Stimulated activated CD4-positive, alpha-beta T cell treated with anti-CD3 and anti-CD28 coated beads, Interleukin-2, amount 100 ng/mL, for 24 hours (primary cell): Measurements from ENCODE around the gene GIPC2.
"Not testable (repeated sequence)": the region's sequence is repeated elsewhere in the genome, so short reads cannot be mapped to it uniquely, and the experiment has no call there.

ENCODE experiments used
- DNase-seq, 2 donors: peaks; one replicate each; pipeline ENCODE4 v3.0.0-alpha.2; 2020

The GIPC2 gene

DNA sequence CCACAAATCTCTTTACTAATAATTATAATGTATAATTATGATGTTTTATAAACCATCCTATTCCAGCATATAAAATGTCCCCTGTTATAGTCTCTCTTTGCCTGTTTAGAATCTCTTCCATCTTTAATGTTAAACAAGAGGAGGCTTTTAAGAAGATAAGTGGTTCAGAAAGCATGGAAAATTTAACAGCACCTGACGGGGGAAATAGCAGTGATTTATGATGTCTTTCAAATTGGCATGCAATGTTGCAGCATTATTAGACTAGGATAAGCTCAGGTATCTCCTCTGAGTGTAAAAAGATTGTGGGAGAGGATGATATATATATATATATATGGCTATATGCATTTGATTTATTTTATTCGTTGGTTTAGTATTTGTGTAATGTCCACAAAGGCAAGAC, 24.4 kb downstream of the GIPC2 start:
- no peak for DNase-seq

DNA sequence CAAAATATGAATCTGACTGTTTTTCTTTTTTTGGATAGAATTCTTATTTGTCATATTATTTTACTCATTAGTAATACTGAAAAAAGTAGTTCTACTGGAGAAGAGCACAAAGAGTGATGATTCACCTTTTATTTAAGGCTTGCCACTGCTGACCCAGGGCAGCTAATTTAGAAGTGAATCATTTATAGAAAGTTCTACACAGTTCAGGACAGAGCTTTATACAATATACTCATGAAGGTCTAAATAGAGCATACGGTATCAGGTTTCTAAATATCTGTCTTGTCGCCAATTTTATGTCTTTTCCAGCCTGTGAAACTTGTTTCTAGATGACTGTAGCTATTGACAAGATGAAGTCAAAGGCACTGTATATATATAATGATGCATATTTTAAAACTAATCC, 25.0 kb downstream of the GIPC2 start:
- DNase-seq, result no peak

DNA sequence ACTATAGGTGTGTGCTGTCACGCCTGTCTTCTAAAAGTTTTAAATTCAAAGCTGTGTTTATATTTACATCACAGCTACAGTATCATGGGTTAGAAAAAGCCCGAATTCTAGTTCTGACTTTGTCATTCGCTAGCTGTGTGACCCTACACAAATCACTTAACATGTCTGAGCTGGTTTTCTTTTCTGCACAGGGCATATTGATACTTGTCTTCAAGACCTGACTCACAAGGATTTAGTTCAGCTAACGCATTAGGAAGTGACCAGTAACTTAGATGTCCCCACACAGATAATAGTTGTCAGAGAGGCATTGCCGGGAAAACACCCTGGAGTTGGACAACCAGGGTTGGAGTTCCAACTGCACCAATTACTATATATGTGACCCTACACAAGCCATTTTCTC, 25.9 kb downstream of the GIPC2 start:
- DNase-seq, result no peak

DNA sequence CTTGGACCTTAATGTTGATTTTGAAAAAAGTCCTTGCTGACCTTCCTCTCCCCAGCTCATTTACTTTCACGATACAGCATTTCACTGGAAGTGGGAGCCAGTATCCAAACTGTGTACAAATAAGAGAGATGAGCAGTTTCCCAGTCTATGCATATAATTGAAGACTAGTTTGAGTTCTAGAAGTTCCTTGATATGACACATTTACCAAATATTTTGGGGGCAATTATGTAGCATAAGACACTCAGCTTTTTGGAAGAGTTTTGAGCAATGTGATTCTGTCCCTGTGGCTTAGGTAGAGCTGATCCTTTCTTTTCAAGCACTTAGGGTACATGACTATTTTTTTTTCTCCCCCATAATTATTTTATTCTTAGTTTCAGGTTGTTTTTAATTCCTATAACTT, 26.4 kb downstream of the GIPC2 start:
- no peak for DNase-seq

DNA sequence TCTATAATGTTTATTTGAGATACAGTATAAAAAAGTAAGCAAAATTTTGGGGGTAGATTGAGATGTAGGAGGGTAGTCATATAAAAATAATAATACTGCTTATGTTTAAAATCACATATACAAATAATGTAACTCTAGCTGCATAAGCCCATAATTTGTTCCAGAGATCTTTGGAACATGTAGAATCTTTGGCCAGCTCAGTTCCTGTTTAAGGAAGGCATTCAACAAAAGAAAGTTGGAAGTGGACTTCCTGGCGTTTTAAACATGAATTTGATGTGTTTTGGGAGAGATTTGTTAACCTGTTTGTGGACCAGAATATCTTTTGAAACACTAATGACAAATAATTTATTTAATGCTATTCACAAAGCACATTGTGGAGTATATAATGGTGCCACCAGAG, 27.7 kb downstream of the GIPC2 start:
- no peak for DNase-seq

DNA sequence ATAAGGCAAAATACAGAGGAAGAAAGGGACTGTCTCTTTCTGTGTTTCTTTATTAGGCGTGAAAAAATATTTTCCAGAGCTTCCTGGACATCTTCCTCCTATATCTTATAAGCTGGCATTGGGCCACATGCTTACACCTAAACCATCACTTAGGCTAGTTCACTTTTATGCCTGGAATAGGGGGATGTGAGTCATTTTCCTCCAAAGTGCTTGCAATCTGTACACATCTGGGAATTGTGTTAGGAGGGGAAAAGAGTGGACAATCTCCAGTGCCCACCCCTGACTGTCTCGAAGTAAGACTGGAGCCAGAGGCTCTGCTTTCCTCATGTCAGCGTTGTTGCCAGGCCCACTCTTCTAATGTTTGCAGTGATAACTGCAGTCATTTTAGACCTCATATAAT, 29.9 kb downstream of the GIPC2 start:
- DNase-seq, result no peak

DNA sequence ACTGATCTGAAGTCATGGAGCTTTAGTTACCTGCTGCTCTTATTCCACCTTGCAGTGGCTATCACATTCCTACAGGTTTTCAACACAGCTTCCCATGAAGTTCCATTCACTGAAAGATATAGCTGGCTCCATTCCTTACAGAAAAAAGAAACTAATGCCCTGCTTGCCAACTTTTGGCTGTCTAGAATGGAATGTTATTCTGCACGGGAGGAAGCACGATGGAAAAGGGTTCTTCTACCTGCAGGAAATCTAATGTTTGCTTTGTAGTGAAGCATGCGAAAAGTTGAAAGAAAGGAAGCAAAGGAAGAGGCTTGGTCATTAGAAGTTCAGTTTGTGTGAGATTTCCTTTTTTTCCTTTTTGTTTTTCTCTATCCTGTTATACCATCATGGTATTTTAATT, 32.6 kb downstream of the GIPC2 start:
- DNase-seq, result no peak

DNA sequence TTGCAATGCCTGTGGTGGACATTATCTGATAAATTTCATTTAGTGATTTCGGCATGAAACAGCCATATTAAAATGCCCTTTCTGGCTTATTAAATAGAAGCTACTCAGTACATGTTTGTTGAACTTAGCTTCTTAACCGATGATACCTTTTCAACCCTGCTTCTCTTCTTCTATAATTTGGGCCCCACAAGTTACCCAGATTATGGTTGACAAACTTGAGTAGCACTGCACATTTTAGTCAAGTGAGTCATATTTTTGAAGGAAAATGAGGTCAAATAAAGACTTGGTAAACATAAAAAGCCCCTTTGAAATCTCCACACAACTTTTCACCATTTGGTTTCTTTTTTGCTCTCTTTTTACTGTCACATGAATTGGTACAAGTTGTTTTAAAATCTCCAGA, 33.8 kb downstream of the GIPC2 start:
- no peak for DNase-seq

DNA sequence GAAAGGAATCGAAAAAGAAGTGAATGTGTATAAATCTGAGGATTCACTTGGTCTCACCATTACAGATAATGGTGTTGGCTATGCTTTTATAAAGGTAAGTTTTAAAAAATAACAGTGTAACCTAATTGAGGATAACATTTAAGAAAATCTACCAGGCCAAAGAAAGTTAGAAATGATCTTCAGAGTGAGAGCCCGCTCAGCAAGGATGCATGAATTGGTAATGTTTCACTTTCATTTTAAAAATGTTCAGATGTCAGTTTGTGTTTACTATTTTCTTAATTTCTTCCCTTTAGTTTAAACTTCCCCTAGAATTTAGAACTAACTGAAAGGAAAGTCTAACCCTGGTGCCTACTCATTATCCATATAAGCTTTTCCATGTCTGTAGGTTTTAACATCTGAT, 35.0 kb downstream of the GIPC2 start:
- no peak for DNase-seq

DNA sequence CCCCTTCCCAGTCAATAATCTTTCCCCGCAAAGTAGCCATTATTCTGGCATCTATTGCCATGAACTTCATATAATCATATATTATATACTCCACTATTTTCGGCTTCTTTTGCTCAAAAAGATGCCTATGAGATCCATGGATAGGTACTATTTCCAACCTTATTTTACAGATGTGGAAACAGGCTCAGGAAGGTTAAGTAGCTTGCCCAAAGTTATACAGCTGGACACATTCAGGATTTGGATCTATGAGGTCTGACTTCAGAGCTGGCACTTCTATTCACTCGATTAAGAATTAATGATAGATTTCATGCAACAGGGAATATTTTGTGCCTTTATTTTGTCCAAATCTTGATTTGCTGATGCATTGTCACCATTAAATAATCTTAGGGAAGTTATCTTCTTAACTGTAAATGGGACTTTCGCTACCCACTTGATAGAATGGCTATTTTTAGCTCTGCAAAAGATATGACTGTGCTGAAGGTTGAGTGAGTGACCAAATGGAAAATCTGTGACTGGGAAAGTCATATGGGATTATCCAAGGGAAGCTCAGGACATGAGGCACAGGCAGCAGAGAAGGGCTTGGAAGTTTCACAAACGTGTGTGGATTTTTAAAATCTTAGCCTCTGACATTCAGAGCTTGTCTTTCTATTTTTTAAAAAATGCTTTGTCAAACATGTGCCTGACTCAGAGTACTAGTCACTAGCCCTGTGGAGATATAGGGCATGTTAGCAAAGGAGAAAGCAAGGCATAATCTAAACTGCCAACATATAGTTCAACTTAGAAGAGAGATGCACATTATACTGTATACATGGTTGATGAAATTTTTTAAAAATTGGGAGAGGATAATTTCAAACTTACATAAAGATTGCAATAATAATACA, 36.5 kb downstream of the GIPC2 start:
- DNase-seq, result no peak

DNA sequence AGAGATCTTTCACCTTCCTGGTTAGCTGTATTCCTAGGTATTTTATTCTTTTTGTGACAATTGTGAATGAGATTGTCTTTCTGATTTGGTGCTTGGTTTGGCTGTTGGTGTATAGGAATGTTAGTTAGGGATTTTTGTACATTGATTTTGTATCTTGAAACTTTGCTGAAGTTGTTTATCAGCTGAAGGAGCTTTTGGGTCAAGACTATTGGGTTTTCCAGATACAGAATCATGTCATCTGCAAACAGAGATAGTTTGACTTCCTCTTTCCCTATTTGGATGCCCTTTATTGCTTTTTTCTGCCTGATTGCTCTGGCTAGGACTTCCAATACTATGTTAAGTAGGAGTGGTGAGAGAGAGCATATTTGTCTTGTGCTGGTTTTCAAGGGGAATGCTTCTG, 38.9 kb downstream of the GIPC2 start:
- DNase-seq, result not testable (repeated sequence)

DNA sequence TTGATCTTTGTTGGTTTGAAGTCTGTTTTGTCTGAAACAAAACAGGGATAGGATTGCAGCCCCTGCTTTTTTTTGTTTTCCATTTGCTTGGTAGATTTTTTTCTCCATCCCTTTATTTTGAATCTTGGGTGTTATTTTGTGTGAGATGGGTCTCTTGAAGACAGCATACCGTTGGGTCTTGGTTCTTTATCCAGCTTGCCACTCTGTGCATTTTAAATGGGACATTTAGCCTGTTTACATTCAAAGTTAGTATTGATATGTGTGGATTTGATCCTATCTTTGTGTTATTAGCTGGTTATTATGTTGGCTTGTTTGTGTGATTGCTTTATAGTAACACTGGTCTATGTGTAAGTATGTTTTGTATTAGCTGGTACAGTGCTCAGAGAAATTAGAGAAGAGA, 40.9 kb downstream of the GIPC2 start:
- DNase-seq, result no peak

DNA sequence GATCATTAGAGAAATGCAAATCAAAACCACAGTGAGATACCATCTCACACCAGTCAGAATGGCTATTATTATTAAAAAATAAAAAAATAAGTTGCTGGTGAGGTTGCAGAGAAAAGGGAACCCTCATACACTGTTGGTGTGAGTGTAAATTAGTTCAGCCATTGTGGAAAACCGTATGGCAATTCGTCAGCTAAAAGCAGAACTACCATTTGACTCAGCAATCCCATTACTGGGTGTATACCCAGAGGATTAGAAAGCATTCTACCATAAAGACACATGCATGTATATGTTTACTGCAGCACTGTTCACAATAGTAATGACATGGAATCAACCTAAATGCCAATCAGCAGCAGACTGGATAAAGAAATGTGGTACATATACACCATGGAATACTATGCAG, 42.2 kb downstream of the GIPC2 start:
- DNase-seq, result no peak

DNA sequence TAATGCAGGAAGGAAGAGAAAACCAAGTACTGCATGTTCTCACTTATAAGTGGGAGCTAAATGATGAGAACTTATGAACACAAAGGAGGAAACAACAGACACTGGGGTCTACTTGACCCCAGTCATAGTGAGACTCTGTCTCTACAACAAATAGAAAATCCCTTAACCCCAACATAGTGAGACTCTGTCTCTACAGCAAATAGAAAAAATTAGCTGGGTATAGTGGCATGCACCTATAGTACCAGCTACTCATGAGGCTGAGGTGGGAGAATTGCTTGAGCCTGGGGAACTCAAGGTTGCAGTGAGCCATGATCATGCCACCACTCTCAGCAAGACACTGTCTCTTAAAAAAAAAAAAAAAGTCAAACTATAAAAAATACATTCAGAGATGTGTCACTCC, 42.7 kb downstream of the GIPC2 start:
- DNase-seq, result no peak

DNA sequence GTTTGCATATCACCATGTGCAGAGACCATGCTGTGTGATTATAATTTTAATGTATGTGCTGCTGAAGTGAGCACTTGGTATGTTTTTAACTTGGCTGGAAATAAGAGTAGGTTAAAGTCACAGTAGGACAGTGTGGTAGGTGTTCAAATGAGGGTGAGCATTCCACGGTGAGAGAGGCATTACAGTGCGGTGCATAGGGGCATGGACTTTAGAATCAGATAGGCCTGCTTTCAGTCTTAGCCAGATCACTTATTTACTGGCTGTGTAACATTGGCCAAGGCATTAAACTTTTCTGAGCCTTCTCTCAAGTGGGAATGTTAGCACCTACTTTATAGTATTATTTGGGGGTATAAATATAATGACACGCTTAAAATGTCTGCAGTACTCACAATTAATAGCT, 43.2 kb downstream of the GIPC2 start:
- DNase-seq, result no peak

DNA sequence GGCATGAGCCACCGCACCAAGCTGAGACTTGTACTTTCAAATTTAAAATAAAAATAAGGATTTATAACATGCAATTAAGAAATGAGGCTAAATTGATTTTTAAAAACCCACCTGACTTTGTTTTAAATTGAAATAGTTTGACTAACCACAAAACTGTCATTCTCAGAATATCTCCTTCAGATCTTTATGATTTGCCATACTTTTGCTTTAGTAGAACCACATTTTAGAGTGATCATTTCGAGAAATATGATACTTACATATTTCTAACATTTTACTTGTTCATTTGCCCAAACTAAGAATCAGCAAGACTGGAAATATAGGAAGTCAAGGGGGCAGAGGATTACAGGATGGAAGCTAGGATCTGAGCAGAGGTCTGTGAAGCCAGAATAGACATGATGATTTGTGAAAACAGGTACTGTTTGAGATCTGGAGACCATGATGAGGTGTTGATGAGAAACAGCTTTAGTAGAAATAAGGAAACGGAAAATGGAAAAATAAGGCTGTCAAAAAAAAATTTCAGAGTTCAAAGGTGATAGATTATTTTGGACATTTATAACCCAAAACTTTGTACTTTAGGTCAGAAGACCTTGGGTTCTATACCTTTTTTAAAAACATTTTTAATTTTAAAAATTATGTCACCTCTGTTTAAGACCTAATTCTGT, 44.8 kb downstream of the GIPC2 start:
- DNase-seq, result no peak

DNA sequence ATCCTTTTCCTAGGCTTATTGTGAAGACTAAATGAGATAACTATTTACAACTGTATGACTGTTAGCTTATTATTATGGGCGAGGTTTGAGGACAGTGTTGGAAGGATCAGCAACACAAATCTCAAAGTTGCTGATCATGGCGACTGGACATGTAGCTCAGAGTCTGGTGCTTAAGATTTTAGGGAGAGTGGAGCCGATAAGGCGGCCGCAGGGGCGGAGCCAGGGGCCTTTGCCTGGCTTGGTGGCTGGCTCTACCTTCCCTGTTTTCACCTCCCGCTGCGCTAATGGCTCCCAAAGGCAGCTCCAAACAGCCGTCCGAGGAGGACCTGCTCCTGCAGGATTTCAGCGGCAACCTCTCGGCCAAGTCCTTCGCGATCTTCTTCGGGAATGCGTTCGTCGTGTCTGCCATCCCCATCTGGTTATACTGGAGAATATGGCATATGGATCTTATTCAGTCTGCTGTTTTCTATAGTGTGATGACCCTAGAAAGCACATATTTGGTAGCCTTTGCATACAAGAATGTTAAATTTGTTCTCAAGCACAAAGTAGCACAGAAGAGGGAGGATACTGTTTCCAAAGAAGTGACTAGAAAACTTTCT, 45.5 kb downstream of the GIPC2 start:
- no peak for DNase-seq

DNA sequence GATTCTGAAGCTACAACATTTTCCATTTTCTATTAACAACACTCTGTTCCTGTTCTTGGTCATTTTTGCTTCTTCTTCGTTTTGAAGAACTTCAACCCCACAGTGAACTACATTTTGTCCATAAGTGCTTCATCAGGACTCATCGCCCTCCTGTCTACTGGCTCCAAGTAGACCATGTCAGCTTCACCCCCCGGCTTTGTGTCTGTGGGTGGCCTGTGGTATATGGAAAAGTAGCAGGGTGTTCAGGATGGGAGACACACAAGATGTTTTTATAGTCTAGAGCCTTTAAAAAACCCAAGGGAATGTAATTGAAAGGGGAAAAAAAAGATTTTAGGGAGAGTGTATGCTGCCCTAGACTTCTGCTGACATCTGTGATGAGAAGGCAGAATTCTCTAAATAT, 46.1 kb downstream of the GIPC2 start:
- no peak for DNase-seq

DNA sequence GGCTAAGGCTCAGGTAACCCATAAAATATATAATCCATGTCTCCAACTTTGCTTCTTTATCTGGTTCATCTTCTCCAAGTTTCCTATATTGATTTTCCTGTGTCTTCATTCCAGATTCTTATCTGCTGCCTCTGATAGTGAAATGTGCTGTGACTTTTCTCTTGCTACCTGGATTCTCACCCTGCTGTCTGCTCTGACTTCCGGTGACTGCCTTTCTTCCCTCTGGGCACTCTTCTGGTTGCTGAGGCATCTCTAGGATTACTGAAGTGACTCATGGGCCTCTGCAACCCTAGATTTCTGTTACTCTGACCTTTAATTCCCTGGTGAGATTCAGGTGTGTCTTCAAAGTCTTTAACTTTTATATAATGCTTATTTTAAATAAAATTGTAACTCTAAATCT, 46.9 kb downstream of the GIPC2 start:
- DNase-seq, result no peak

DNA sequence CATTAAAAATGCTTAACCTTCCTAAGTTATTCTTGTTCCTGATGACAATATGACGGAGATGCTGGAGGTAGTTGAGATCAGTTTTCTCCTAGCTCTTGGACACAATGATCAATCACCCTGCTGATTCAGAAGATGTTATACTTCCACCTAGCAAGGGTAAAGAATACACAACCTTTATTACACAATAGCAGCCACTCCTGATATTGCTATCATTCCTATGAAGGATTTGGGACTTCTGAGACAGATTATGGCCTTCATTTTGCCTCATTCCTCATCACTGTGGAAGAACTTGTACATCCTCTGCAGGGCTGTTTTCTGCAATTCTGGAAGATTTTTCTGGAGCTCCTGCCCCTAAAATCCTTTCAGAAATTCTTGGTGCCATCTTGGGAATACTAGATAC, 47.8 kb downstream of the GIPC2 start:
- no peak for DNase-seq

DNA sequence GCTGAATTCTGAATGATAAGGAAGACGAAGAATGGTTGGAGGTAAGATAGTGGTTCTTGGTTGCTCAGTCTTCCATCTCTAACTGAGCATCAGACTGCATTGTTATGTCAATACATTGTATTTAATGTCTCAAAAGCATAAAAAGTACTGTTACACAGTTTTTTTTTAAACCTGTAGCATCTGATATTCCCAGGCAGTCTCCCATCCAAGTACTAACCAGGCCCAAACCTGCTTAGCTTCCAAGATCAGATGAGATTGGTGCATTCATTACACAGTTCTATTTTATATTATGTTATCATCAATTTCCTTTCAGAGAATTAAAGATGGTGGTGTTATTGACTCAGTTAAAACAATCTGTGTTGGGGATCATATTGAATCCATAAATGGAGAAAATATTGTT, 48.9 kb downstream of the GIPC2 start:
- DNase-seq, result no peak

DNA sequence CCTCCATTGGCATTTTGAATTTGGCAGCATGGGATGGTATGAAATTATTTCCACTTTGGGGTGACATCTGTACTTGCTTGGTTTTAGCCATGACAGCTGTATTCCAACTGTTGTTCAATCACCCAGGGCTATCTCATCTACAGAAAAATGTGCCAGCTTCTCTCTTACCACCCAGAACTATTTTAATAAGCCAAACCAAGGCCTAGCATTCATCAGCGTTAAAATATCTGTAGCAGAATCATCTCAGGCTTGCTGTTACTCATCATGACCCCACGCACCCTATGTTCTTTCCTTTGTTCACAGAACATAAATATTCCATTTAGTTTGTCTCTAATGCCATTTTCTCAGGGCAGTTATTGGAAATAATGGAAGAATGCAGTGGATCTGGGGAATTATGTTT, 49.8 kb downstream of the GIPC2 start:
- no peak for DNase-seq

DNA sequence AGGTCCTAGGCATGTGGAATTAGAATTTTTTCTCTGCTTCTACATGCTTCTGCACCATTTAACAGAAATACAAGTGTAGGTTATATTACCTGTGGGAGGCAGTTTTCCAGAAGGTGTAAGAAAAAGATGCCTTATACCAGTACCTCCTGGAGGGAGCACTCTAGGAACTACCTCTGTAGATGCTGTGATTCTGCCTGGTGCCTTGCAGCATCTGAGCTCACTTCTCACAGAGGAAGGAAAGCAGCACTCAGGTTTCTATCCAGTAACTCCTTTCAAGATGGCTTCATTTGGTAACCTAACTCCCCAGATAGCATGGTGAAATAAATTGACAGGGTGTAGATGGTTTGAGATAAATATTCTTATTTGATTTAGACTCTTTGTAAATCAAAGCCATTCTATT, 50.3 kb downstream of the GIPC2 start:
- no peak for DNase-seq

DNA sequence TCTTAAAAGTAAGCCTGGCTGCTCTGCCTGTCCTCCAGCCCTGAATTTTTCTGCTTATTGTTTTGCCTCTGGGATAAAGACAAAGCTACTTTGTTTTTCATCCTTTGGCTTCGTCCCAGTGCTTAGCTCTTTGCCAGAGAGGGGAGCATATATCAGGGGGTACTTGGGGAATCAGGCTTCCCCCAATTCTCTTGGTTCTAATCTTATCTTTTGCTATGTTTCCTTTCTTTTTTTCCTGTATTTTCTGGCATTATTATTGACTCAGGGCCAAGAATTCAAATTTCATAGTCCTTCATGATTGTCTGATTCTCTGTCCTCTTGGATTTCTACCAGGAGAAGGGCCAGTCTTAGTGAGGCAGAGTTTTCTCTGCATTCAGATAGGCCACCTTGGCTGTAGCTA, 51.2 kb downstream of the GIPC2 start:
- no peak for DNase-seq
